Smooth muscle cell (in vitro differentiated cells): ENCODE data around the gene UBAP2L. TPM values are rescaled to one million over a fixed set of nuclear protein-coding genes. Genes with fewer than 3 reads are reported as not detected.
"Not testable (repeated sequence)": the region's sequence is repeated elsewhere in the genome, so short reads cannot be mapped to it uniquely, and the experiment has no call there.

Experiments
- DNase-seq: peaks from one replicate; lab custom pipeline; 2025; ENCODE audit not compliant: unreplicated experiment; lab: John Stamatoyannopoulos, UW
- H2AFZ ChIP-seq: fragments of 200-600 bp; sonication (generic); 2 replicates; pipeline ENCODE4 v1.6.0; 2016; ENCODE audit warnings: antibody characterized with exemption, low read depth, mild to moderate bottlenecking
- H3F3A ChIP-seq: fragments of 200-600 bp; sonication (generic); 2 replicates; pipeline ENCODE4 v1.6.0; 2017; ENCODE audit warnings: antibody characterized with exemption, low read depth
- H3K27ac ChIP-seq: fragments of 200-600 bp; sonication (generic); 2 replicates; pipeline ENCODE4 v1.5.1; 2016; ENCODE audit warnings: low read depth, mild to moderate bottlenecking
- H3K27me3 ChIP-seq: fragments of 200-600 bp; sonication (generic); 2 replicates; pipeline ENCODE4 v1.6.1; 2016; ENCODE audit warnings: low read depth, mild to moderate bottlenecking
- H3K36me3 ChIP-seq: fragments of 200-600 bp; sonication (generic); 2 replicates; pipeline ENCODE4 v1.5.1; 2016; ENCODE audit warnings: low read depth
- H3K4me1 ChIP-seq: fragments of 200-600 bp; sonication (generic); 2 replicates; pipeline ENCODE4 v1.5.1; 2016; ENCODE audit warnings: low read depth
- H3K4me2 ChIP-seq: fragments of 200-600 bp; sonication (generic); 2 replicates; pipeline ENCODE4 v1.6.0; 2016; ENCODE audit warnings: mild to moderate bottlenecking
- H3K4me3 ChIP-seq: fragments of 200-600 bp; sonication (generic); 2 replicates; pipeline ENCODE4 v1.5.1; 2016; ENCODE audit warnings: mild to moderate bottlenecking
- H3K79me2 ChIP-seq: fragments of 200-600 bp; sonication (generic); 2 replicates; pipeline ENCODE4 v1.6.0; 2016; ENCODE audit warnings: low read depth, mild to moderate bottlenecking
- H3K9ac ChIP-seq: fragments of 200-600 bp; sonication (generic); 2 replicates; pipeline ENCODE4 v1.6.0; 2016; ENCODE audit warnings: low read depth
- H3K9me3 ChIP-seq: fragments of 200-600 bp; sonication (generic); replicated peaks from 2 replicates; pipeline ENCODE4 v1.5.1; 2016; ENCODE audit warnings: low read depth
- H4K20me1 ChIP-seq: fragments of 200-600 bp; sonication (generic); 2 replicates; pipeline ENCODE4 v1.6.0; 2016; ENCODE audit warnings: low read depth
- WGBS: methylation state at CpG from one replicate; pipeline ENCODE4 v1.1.7; 2016; ENCODE audit warnings: low lambda C conversion rate; 5-methylcytosine and 5-hydroxymethylcytosine counted together
- polyA plus RNA-seq: library from polyadenylated mRNA; unstranded; fragments of >200 nt; fragmentation: Nextera tagmentation; extraction: Ambion mirVana; gene quantifications from 2 replicates; pipeline ENCODE4 v1.2.1, GENCODE V29; 2016
- total RNA-seq: library from RNA; depleted of rRNA; stranded (reverse); fragments of >200 nt; gene quantifications from 2 replicates; pipeline ENCODE4 v1.2.3, GENCODE V29; 2014
- TF ChIP-seq, protein P1 (sequence below): fragments of 200-600 bp; sonication (generic); IDR thresholded peaks from 2 replicates; pipeline ENCODE4 v1.5.1; 2017; ENCODE audit warnings: borderline replicate concordance, mild to moderate bottlenecking, antibody characterized with exemption; ENCODE audit not compliant: insufficient read depth, poor library complexity, severe bottlenecking

The UBAP2L gene
- total and polyA plus RNA-seq, 2 experiments from 2014 or later: 108 to 143 TPM

DNA sequence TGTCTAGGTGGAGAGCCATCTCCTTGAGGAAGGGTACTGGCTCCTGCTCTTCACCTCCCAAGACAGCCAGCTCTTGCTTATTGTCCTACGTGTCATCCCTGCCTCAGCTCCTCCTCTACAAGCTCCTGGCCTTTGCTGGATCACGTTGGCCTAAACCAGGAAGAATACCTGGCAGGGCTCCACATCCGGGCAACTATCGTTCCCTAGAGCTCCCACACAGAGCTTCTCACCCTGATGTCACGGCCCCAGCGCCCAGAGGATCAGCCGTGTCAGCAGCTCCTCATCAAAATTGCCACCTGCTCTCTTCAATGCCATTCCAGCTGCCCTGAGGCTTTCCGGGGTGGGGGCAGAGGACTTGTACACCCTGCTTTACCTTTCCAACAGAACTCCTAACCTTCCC is 26.9 kb upstream of the UBAP2L start:
- no peak overlapping the region for H3K27ac ChIP-seq
- H3K27me3 ChIP-seq: peaks cover 38% of the 10 kb centered on the region
- H3K4me1 ChIP-seq: no peaks in the 10 kb centered on the region
- no peaks in the 10 kb centered on the region for H3K9me3 ChIP-seq
- WGBS: 89% methylated on average over 8 of the region's 8 CpGs
- no peak overlapping the region for H2AFZ ChIP-seq
- H3F3A ChIP-seq: no peaks in the 10 kb centered on the region
- no peak overlapping the region for H3K9ac ChIP-seq
- DNase-seq: no peak
- H3K36me3 ChIP-seq: no peaks in the 10 kb centered on the region
- H4K20me1 ChIP-seq: no peaks in the 10 kb centered on the region
- TF ChIP-seq, protein P1, sequence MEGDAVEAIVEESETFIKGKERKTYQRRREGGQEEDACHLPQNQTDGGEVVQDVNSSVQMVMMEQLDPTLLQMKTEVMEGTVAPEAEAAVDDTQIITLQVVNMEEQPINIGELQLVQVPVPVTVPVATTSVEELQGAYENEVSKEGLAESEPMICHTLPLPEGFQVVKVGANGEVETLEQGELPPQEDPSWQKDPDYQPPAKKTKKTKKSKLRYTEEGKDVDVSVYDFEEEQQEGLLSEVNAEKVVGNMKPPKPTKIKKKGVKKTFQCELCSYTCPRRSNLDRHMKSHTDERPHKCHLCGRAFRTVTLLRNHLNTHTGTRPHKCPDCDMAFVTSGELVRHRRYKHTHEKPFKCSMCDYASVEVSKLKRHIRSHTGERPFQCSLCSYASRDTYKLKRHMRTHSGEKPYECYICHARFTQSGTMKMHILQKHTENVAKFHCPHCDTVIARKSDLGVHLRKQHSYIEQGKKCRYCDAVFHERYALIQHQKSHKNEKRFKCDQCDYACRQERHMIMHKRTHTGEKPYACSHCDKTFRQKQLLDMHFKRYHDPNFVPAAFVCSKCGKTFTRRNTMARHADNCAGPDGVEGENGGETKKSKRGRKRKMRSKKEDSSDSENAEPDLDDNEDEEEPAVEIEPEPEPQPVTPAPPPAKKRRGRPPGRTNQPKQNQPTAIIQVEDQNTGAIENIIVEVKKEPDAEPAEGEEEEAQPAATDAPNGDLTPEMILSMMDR: no peak
- H3K79me2 ChIP-seq: no peaks in the 10 kb centered on the region
- no peak overlapping the region for H3K4me2 ChIP-seq
- H3K4me3 ChIP-seq: no peak overlapping the region

DNA sequence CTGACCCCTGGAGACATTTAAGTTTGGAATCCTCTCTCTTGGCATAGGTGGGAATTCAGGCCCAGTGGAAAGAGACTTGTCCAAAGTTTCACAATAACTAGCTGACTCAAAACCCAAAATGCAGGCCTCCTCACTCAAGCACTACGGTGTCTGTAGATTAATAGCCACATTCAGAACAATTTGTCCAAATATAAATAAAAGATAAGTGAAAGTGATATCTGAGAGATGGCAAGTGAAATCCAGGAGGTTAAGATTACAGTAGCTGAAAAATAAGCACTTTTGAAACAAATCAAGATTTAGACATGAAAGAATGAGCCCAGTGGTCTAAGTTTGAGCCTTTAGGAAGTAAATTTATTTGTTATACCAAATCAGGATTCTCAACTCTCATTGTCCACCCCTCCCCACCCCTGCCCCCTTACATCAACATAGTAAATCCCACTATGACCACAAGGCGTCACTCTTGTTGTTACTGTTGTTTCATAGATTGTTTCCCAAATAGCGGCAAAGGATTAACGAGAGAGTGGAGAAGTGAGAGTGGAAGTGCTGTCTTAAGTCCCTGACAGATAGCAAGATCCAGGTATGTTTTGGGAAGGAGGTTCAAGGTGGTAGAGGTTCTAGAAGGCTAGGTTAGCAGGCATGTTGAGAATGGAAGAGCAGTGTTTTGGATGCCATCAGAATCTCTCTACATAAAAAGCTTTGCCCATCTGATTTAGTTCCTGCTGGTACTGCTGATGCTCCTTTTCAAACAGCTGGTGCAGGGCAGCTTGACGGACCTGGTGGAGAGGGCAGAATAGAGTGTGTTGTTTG is 21.8 kb upstream of the UBAP2L start:
- Histone ChIP-seq H3K4me3 (peak overlapping the region; percentile 22), H3F3A (no peaks in the 10 kb centered on the region), H3K4me1 (no peaks in the 10 kb centered on the region), H4K20me1 (no peaks in the 10 kb centered on the region), H2AFZ (peak overlapping the region; percentile 20), H3K4me2 (peak overlapping the region; percentile 74), H3K79me2 (no peaks in the 10 kb centered on the region), H3K36me3 (no peaks in the 10 kb centered on the region), H3K9me3 (no peaks in the 10 kb centered on the region), H3K27ac (no peak overlapping the region), H3K27me3 (peaks cover 11% of the 10 kb centered on the region), H3K9ac (no peak overlapping the region)
- TF ChIP-seq, protein P1: peak; percentile 51
- DNase-seq: no peak
- 17% methylated on average over 5 of the region's 5 CpGs for WGBS

DNA sequence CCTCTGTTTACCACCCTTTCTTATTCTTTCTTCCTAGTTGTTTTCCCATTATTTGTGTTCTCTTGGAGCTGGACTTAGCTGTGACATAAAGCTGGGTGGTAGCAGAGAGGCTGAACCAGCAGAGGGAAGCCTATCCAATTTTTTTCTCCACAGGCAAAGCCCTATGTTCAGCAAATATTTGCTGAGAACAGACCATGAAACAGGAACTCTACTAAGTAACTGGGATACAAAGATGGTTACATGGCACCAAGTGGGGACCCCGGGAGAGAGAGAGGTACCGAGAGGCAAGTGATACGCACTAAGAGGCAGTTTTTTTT is 21.2 kb upstream of the UBAP2L start:
- Histone ChIP-seq H3K36me3 (no peaks in the 10 kb centered on the region), H3K4me2 (peak overlapping the region; percentile 74), H3F3A (no peaks in the 10 kb centered on the region), H3K9ac (no peak overlapping the region), H2AFZ (peak overlapping the region; percentile 20), H3K79me2 (no peaks in the 10 kb centered on the region), H3K4me3 (no peak overlapping the region), H3K27me3 (peaks cover 6% of the 10 kb centered on the region), H3K4me1 (no peaks in the 10 kb centered on the region), H3K27ac (no peak overlapping the region), H4K20me1 (no peaks in the 10 kb centered on the region), H3K9me3 (no peaks in the 10 kb centered on the region)
- WGBS: 93% methylated on average over 3 of the region's 3 CpGs
- no peak for DNase-seq
- TF ChIP-seq, protein P1: no peak

DNA sequence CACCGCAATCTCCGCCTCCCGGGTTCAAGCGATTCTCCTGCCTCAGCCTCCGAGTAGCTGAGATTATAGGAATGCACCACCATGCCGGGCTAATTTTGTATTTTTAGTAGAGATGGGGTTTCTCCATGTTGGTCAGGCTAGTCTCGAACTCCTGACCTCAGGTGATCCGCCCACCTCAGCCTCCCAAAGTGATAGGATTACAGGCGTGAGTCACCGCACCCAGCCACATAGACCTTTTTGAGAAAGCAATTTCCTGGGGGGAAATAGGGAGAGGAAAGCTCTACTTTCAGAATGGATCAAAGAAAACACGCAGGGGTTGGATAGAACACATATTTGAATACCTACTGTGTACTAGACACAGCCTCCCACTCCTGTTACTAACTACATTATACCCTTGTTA is 15.0 kb upstream of the UBAP2L start:
- H2AFZ ChIP-seq, H3K79me2 ChIP-seq, H3K4me1 ChIP-seq, H4K20me1 ChIP-seq, H3K4me2 ChIP-seq, H3K4me3 ChIP-seq, H3K9me3 ChIP-seq, DNase-seq, H3K36me3 ChIP-seq, H3K9ac ChIP-seq, H3K27me3 ChIP-seq: not testable (repeated sequence)
- WGBS: 96% methylated on average over 11 of the region's 11 CpGs
- peaks cover 23% of the 10 kb centered on the region for H3F3A ChIP-seq
- H3K27ac ChIP-seq: peak overlapping the region; percentile 31
